HG02938 (cell line): ENCODE measurements around the gene CYP2B6.
"Not testable (repeated sequence)": the region's sequence is repeated elsewhere in the genome, so short reads cannot be mapped to it uniquely, and the experiment has no call there.

Experiments used
- ATAC-seq: cut with Tn5 transposase; IDR thresholded peaks from one replicate; pipeline ENCODE4 v1.9.1; 2021; ENCODE audit warnings: mild to moderate bottlenecking, moderate library complexity; ENCODE audit not compliant: unreplicated experiment

Gene CYP2B6

DNA sequence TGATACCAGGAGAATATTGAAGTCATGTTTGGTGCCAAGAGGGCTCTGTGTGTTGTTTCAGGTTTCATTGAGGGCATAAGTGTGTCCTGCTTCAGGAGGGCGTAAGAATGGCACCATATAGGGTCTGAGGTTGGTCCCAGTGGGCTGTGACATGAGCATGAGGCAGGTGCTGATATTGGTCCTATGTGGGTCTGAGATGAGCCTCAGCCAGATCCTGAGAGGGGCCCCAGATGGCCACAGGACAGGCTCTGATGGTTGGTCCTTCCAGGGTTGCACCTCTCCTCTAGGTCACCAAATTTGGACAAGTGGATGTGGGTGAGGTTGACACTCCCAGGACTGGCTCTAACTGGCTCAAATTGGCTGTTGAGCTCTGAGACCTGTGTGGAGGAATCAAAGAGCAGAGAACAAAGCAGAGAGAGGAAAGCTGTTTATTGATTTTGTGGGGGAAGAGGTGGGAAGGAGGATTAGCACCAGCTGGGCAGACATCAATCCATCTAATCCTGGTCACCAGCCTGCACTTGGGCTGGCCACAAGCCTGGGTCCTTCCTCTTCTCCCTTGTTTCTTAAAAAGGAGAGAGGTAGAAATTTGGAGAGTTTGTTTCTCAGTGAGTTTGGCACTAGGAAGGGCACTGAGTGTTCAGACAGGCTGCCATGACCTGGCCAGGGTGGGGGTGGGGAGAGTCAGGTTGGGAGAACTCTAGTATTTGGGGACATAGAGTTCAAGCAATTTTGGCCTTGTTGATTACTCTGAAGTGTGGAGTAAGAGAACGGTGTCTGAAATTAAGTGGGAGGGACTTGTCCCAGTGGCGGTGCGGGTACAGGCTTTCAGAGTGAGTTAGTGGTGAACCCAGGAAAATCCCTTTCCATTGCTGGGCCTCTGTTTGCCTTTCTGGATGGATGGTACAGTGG, 38.7 kb downstream of the CYP2B6 start:
- no peak for ATAC-seq

DNA sequence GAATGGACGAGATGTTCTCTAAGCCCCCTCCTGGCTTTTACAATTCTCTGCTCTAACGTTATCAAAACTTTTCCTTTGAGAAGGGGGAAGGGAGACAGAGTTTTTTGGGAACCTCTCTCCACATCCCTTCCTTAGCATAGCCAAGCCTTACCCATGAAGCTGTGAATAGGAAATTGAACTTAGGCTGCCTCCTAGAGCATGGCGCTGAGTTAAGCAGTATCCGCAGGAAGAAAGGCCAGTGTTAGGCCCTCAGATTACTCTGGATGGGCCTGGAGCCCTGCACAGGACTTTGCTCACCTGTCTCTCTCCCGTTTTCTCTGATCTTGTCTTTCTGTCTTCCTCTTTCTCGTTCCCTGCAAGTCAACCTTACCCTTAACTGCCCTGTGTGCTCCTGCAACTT, 39.6 kb downstream of the CYP2B6 start:
- no peak for ATAC-seq

DNA sequence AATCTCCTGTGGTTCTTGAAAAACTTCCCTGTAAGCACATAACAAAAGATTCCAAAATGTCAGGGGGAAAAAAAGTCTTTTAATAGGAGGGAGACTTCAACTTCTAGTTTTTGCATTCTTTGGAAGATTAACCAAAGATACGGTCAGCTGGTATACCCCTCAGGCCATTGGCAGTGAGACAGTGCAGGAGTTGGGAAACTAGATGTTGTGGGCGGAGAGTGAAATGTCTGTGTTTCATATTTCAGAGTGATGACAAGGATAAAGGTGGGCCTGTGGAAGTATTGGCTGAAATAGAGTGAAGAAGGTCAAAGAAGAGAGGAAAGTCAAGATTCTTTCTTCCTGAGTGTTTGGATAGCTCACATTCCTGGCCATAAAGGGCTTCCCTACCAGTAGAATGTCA, 40.8 kb downstream of the CYP2B6 start:
- ATAC-seq = no peak

DNA sequence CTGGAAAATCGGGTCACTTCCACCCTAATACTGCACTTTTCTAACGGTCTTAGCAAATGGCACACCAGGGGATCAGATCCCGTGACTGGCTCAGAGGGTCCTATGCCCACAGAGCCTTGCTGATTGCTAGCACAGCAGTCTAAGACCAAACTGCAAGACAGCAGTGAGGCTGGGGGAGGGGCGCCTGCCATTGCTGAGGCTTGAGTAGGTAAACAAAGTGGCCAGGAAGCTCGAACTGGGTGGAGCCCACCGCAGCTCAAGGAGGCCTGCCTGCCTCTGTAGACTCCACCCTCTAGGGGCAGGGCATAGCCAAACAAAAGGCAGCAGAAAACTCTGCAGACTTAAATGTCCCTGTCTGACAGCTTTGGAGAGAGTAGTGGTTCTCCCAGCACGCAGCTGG, 42.2 kb downstream of the CYP2B6 start:
- ATAC-seq = not testable (repeated sequence)

DNA sequence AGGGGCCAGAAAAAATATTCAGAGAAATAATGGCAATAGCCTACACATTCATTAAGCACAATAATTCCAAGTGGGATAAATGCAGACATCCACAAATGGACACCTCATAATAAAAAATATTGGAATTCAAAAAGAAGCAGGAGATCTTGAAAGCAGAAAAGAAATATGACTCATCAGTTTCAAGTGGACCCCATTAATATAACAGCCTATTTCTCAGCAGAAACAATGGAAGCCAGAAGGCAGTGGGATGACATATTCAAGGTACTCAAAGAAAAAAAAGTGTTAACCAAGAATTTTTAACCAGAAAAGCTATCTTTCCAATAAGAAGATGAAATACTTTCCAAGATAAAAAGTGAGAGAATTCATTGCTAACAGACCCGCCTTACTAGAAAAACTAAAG, 48.7 kb downstream of the CYP2B6 start:
- no peak for ATAC-seq

DNA sequence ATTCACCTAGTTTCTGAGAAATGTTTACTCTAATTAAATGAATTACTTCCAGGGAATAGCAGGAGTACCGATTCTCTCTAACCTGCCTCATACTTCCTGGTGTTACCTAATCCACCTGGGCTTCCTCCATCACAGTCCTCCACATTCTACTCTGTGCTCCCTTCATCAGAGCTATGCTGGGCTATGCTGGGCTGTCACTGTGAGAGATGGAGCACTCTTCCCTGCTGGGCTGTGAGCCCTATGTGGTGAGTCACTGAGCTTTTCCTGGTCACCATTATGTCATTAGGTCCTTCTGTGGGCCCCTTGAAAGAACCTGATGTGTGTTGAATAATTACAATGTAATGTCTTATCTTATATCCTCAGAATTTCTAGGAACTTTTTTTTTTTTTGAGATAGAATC, 54.0 kb downstream of the CYP2B6 start:
- not testable (repeated sequence) for ATAC-seq

DNA sequence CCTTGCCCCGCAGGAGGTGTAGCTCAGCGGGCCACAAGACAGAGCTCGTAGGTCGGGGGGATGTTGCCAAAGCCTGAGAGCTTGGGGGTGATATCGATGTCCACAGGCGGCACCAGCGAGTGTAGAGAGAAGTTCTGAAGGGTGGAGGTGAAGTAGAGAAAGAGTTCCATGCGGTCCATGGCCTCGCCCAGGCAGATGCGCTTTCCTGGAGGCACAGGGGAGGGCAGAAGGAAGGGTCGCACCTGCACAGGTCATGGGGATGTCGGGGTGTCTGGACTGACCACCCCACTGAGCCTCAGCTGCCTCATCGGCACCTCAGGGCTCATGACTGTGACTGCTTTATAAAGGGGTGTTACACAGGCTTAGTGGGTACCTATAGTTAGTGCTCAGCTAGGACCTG, 59.3 kb downstream of the CYP2B6 start:
- no peak for ATAC-seq

DNA sequence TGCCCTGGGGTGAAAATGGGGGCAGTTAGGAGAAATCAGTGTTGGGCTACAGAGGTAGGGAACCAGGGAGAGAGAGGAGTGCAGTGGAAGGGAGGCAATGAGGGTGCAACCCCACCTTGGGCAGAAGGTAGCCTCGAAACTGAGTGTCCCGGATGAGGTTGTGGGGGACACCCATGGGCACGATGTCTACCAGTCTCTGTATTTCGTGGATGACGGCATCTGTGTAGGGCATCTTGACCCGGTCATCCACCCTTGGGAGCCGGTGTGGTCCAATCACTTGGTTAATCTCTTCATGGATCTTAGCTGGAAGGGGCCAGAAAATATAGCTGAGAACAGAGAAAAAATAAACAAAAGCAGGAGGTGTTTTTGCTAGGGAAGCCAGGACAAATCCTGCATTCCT, 61.1 kb downstream of the CYP2B6 start:
- not testable (repeated sequence) for ATAC-seq

DNA sequence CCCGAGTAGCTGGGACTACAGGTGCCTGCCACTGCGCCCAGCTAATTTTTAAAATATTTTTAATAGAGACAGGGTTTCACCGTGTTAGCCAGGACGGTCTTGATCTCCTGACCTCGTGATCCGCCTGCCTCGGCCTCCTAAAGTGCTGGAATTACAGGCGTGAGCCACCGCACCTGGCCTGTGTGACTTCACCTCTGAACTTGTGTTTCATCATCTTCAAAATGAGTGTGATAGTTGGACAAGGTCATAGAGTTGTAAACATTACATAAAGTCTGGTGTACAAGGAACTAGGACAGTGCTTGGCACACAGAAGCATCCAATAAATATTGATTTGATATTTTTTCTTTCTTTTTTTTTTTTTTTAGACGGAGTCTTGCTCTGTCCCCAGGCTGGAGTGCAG, 62.2 kb downstream of the CYP2B6 start:
- ATAC-seq = not testable (repeated sequence)

DNA sequence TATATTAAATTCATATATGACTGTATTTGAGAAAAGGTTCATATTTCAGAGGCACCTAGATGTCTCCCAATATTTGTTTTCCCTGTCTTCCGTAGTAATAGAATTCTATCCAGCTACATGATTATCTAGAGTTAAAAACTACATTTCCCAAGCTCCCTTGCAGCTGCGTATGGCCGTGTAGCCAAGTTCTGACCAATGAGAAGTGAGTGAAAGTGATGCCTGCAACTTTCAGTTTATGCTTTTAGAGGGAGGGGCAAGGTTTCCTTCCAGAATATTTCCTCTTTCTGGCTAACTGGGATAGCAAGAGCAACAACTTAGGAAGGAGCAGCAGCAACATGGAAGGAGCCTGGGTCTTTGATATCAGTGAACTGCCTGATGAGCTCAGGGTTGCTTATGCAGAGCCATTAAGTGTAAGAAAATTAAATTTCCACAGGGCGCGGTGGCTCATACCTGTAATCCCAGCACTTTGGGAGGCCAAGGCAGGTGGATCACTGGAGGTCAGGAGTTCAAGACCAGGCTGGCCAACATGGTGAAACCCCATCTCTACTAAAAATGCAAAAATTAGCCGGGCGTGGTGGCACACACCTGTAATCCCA, 74.0 kb downstream of the CYP2B6 start:
- no peak for ATAC-seq
